SU-DHL-6 (cell line): ENCODE results near the gene ADAMTS16.

Experiments
- H2AFZ ChIP-seq: fragments of 200-600 bp; sonication (generic); 2 replicates; pipeline ENCODE4 v1.6.1; 2014; ENCODE audit warnings: low read depth, mild to moderate bottlenecking, moderate library complexity, mixed read lengths, antibody characterized with exemption, low read length; ENCODE audit not compliant: severe bottlenecking
- H3F3A ChIP-seq: fragments of 200-600 bp; shearing (Covaris generic); 2 replicates; pipeline ENCODE4 v1.6.0; 2016; ENCODE audit warnings: antibody characterized with exemption, mild to moderate bottlenecking; ENCODE audit not compliant: insufficient read depth
- H3K27ac ChIP-seq: fragments of 200-600 bp; sonication (generic); 2 replicates; pipeline ENCODE4 v1.5.1; 2016; ENCODE audit warnings: low read depth, mild to moderate bottlenecking, low read length, moderate library complexity, mixed read lengths
- H3K27me3 ChIP-seq: fragments of 200-600 bp; sonication (generic), shearing (Covaris generic); 2 replicates; pipeline ENCODE4 v1.6.0; 2014; ENCODE audit warnings: mild to moderate bottlenecking, low read length
- H3K36me3 ChIP-seq: fragments of 200-600 bp; sonication (generic); 2 replicates; pipeline ENCODE4 v1.6.1; 2014; ENCODE audit warnings: mild to moderate bottlenecking, low read length, mixed read lengths
- H3K4me2 ChIP-seq: fragments of 300-600, 200-600 bp; shearing (Covaris generic), sonication (generic); 2 replicates; pipeline ENCODE4 v1.6.0; 2014; ENCODE audit warnings: low read length, low read depth, mild to moderate bottlenecking; ENCODE audit not compliant: poor library complexity, severe bottlenecking
- H3K4me3 ChIP-seq: fragments of 200-600 bp; sonication (generic); 2 replicates; pipeline ENCODE4 v1.5.1; 2014; ENCODE audit warnings: antibody characterized with exemption, low read length, mild to moderate bottlenecking, mixed read lengths; ENCODE audit not compliant: insufficient read depth, poor library complexity, severe bottlenecking
- H3K79me2 ChIP-seq: fragments of 200-600 bp; sonication (generic); 2 replicates; pipeline ENCODE4 v1.6.1; 2014; ENCODE audit warnings: mild to moderate bottlenecking, low read length, moderate library complexity; ENCODE audit not compliant: insufficient read depth
- H3K9ac ChIP-seq: fragments of 200-600 bp; sonication (generic); 2 replicates; pipeline ENCODE4 v1.7.0; 2014; ENCODE audit warnings: mild to moderate bottlenecking, low read length
- H3K9me2 ChIP-seq: fragments of 200-600 bp; sonication (generic); replicated peaks from 2 replicates; pipeline ENCODE4 v1.6.1; 2014; ENCODE audit warnings: low read length; ENCODE audit not compliant: insufficient read depth
- H3K9me3 ChIP-seq: fragments of 200-600 bp; sonication (generic); 2 replicates; pipeline ENCODE4 v1.6.1; 2014; ENCODE audit warnings: low read length, mixed read lengths; ENCODE audit not compliant: insufficient read depth
- H4K20me1 ChIP-seq: fragments of 200-600 bp; sonication (generic); 2 replicates; pipeline ENCODE4 v1.6.1; 2014; ENCODE audit warnings: low read depth, mild to moderate bottlenecking, antibody characterized with exemption, low read length, moderate library complexity, mixed read lengths
- EZH2phosphoT487 ChIP-seq: fragments of 200-600 bp; sonication (generic), shearing (Covaris generic); conservative IDR thresholded peaks from 2 replicates; pipeline ENCODE4 v1.6.1; 2018; ENCODE audit warnings: mild to moderate bottlenecking, antibody characterized with exemption, low read length, moderate library complexity, mixed read lengths
- TF ChIP-seq, protein P1 (sequence below): fragments of 200-600 bp; sonication (generic); IDR thresholded peaks from one replicate; pipeline ENCODE4 v1.5.1; 2017; ENCODE audit warnings: antibody characterized with exemption, mild to moderate bottlenecking, low read length, moderate library complexity; ENCODE audit not compliant: insufficient read depth, poor library complexity, severe bottlenecking

Gene ADAMTS16

DNA sequence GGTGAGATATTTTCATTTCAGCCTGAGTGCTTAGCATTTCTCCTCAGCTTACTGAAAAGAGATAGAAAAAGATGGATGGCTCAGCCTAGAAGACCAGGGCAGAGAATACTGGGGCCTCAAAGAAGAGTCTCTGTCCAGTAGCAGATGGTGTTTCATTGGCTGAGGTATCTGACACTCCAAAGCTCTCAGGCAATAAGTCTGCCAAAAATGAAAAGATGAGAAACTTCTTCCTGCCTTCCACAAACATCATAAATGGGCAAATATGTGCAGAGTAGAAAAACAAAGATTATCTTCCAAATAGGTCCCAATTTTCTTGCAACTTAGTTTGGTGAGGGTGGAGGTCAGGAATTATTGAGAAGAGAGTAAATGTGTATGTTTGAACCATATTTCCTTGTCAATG lies 195.0 kb downstream of the ADAMTS16 start:
- H4K20me1 ChIP-seq = no peaks in the 10 kb centered on the region
- H3K4me2 ChIP-seq = no peak overlapping the region
- no peaks in the 10 kb centered on the region for H3K27me3 ChIP-seq
- H3K36me3 ChIP-seq = no peaks in the 10 kb centered on the region
- H3F3A ChIP-seq = no peaks in the 10 kb centered on the region
- H3K27ac ChIP-seq = no peak overlapping the region
- H3K9me2 ChIP-seq = no peaks in the 10 kb centered on the region
- H3K9ac ChIP-seq = no peak overlapping the region
- no peaks in the 10 kb centered on the region for H3K9me3 ChIP-seq
- H3K4me3 ChIP-seq = no peak overlapping the region
- no peak overlapping the region for H2AFZ ChIP-seq
- no peaks in the 10 kb centered on the region for H3K79me2 ChIP-seq
- TF ChIP-seq EZH2phosphoT487 = no peak
- TF ChIP-seq, protein P1, sequence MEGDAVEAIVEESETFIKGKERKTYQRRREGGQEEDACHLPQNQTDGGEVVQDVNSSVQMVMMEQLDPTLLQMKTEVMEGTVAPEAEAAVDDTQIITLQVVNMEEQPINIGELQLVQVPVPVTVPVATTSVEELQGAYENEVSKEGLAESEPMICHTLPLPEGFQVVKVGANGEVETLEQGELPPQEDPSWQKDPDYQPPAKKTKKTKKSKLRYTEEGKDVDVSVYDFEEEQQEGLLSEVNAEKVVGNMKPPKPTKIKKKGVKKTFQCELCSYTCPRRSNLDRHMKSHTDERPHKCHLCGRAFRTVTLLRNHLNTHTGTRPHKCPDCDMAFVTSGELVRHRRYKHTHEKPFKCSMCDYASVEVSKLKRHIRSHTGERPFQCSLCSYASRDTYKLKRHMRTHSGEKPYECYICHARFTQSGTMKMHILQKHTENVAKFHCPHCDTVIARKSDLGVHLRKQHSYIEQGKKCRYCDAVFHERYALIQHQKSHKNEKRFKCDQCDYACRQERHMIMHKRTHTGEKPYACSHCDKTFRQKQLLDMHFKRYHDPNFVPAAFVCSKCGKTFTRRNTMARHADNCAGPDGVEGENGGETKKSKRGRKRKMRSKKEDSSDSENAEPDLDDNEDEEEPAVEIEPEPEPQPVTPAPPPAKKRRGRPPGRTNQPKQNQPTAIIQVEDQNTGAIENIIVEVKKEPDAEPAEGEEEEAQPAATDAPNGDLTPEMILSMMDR = no peak

DNA sequence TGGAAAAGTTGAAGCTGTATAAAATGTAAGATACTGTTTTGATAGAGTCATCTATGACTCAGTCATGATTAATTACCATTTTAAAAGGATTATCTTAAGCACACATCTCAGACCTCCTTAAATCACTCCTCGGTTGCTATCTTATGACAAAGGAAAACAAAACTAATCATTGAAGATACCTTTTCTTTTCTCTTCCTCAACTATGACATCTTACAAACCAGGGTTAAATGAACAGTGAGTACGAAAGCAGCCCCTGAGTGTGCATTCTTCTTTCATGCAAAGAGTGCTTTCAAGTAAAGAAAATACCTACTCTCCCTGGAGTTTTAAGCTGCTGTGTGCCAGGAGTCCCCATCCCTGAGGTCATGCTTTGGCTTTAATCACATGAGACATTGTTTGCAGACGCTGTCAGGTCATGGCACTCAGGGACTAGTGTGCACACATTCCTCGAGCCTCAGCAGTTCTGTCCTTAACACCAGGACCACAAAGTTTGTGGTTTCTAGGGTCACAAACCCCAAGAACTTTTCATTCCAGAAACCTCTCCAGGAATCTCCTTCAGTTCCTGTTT lies 195.7 kb downstream of the ADAMTS16 start:
- no peak overlapping the region for H3K27ac ChIP-seq
- H3K9me3 ChIP-seq = no peaks in the 10 kb centered on the region
- H3K4me2 ChIP-seq = no peak overlapping the region
- TF ChIP-seq EZH2phosphoT487 = no peak
- TF ChIP-seq, protein P1 = no peak
- no peaks in the 10 kb centered on the region for H3K36me3 ChIP-seq
- H4K20me1 ChIP-seq = no peaks in the 10 kb centered on the region
- no peak overlapping the region for H3K4me3 ChIP-seq
- no peaks in the 10 kb centered on the region for H3K79me2 ChIP-seq
- H3K9me2 ChIP-seq = no peaks in the 10 kb centered on the region
- no peak overlapping the region for H2AFZ ChIP-seq
- no peaks in the 10 kb centered on the region for H3F3A ChIP-seq
- H3K27me3 ChIP-seq = no peaks in the 10 kb centered on the region
- no peak overlapping the region for H3K9ac ChIP-seq

DNA sequence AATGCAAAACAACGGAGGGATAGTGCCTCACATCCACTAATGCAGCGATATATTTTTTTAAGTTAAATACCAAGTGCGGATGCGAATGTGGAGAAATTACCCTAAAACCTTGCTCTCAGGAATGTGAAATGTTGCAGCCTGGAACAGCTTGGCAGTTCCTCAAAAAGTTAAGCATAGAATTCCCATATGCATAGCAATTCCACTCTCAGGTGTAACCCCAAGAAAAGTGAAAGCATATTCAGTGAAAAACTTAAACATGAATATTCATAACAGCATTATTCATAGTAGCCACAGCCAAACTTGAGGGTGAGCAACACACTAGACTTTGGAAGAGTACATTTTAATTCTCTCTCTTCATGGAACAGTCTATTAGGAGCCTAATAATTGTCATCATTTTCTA lies 199.1 kb downstream of the ADAMTS16 start:
- H3K4me3 ChIP-seq = no peak overlapping the region
- TF ChIP-seq, protein P1 = no peak
- TF ChIP-seq EZH2phosphoT487 = no peak
- H3K27me3 ChIP-seq = no peaks in the 10 kb centered on the region
- H3K36me3 ChIP-seq = no peaks in the 10 kb centered on the region
- H3F3A ChIP-seq = no peaks in the 10 kb centered on the region
- no peak overlapping the region for H2AFZ ChIP-seq
- no peak overlapping the region for H3K4me2 ChIP-seq
- H4K20me1 ChIP-seq = no peaks in the 10 kb centered on the region
- H3K27ac ChIP-seq = no peak overlapping the region
- H3K9me2 ChIP-seq = no peaks in the 10 kb centered on the region
- H3K9me3 ChIP-seq = no peaks in the 10 kb centered on the region
- H3K9ac ChIP-seq = no peak overlapping the region
- H3K79me2 ChIP-seq = no peaks in the 10 kb centered on the region
